ENCODE results near the gene GDF2. TPM values are rescaled to one million over a fixed set of nuclear protein-coding genes. Genes with fewer than 3 reads are reported as not detected.

The GDF2 gene
- total RNA-seq, 2 donors from 2014 or later: not detected

DNA sequence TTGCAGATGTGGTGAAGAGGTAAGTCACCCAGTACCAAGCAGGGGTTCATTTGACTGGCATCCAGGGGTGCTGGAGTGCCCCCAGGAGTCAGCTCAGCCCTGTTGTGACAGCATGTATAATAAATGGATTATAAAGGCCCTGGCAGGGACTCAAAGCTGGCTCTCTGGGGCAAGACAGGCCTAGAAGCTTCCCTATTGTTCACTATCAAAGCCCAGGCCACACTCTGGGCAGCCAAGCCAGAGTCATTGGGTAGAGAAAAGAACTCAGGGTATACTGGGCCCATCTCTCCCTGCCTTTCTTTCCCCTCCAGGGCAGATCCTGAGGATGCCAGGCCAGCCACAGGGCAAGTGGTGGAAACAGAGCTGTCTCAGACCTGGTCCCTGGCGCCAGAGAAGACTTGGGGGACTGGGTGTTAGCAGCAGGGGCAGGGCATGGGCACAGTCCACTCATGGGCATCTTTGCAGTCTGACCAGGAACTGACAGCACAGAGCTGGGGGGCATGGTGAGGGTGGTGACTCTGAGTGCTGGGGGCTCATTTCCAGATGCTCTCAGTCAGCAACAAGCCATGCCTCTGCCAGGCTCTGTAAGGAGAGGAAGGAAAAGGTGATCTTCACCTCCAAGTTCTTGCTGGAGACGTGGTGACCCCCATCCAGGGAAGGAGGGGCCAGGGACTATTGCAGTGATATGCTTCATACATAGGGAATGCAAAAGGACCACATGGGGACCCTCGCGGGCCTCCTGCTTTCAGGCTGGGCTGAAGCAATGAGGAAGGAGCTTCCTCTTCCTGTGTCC, 37.6 kb downstream of the GDF2 start:
- intact Hi-C loops (cut with DNase I): no loop called here

DNA sequence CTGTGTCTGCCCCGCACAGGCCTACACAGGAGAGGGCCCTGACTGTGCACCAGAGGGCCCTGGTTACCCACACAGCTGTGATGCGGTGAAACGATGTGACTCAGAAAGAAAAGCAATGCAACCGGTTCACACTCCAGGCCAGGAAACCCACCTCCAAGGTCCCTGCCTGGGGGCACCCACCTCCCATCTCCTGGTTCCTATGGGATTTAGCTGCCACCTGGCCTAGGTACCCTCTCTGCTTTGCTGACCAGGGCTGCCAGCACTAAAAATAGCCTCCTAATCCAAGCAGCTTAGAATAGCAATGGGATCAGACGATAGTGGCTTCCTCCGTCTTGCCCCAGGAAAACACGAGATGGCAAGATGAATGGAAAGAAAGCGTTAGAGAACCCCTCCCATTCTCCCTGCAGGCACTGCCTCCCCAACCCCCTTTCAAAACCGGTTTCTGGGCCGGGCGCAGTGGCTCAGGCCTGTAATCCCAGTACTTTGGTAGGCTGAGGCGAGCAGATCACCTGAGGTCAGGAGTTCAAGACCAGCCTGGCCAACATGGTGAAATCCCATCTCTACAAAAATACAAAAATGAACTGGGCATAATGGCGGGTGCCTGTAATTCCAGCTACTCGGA, 38.3 kb downstream of the GDF2 start:
- peak; percentile 60 for DNase-seq (ENCODE audit: low spot score)
- intact Hi-C loops (cut with DNase I): no loop called here

More for the DNA sequence above, 37.6 kb downstream of the GDF2 start:
- peak; percentile 45 for DNase-seq (ENCODE audit: low spot score)

DNA sequence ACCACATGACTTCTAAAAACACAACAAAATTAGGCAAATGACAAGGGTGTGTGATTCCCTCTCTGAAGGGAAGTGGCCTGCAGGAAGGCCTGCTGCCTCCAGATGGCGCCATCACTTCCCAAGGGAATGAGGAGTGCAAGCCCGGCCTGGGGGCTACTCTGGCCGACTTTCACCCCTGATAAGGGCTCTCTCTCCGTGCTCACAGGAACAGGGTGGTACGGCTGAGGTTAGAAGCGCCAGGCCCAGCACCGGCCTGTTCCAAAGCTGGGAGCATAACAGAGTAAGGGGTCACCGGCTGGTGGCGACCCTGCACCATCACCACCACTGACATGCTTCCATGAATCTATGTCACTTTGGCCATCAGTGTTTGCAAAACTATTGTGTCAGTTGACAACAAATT, 39.0 kb downstream of the GDF2 start:
- intact Hi-C loops (cut with DNase I): no loop called here
- peak; percentile 80 for DNase-seq (ENCODE audit: low spot score)

DNA sequence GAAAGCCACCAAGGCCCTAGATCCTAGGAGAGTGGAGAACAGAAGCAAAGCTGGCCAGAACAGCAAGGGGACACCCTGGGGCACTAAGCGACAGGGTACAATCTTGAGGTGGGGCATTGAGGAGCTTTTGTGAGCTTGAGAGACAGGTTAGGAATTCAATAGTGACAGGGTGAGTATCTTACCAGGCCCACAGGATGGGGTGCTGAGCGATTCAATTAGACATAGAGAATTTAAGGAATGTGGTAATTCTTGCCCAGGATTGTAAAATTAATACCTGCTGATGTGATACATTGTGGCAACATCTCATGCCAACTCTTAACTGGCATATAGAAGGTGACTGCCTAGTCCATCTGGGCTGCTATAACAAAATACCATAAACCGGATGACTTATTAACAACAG, 39.9 kb downstream of the GDF2 start:
- DNase-seq (ENCODE audit: low spot score): no peak
- intact Hi-C loops (cut with DNase I): no loop called here

DNA sequence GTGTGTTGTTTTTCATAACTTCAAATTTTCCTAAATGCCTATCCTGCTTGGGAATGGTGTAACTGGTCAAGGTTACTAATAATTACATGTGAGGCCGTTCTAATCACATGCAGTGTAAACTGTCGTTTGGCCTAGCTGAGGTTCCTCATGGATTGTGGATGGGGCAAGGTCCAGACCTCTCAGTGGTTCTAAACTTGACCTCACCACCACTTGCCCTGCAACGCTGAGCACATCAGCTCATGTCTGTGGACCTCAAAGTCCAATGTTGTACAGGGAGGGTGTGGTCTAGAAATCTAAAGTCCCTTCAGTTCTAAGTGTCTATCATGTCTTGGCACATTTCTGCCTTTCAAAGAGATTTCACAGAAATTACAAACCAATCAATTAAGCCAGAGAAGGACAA, 41.5 kb downstream of the GDF2 start:
- intact Hi-C loops (cut with DNase I): no loop called here
- DNase-seq (ENCODE audit: low spot score): no peak

DNA sequence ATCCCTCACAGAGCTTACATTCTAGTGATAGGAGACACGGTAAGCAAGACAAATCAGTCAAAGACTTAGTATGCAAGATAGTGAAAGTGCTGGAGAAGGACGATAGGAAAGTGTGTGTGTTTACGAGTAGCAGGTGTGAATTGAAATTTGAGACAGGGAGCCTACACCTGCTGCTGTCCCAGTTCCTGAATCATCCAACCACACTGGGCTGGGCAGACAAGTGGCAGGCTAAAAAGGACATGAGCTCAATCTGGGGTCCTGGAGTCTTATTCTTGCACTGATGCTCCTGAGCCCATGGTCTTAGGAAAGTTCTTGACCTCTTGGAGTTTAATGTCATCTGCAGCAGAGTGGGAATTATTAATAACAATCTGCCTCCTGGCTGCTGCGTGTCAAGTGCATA, 42.1 kb downstream of the GDF2 start:
- intact Hi-C loops (cut with DNase I): no loop called here
- DNase-seq (ENCODE audit: low spot score): peak; percentile 20

DNA sequence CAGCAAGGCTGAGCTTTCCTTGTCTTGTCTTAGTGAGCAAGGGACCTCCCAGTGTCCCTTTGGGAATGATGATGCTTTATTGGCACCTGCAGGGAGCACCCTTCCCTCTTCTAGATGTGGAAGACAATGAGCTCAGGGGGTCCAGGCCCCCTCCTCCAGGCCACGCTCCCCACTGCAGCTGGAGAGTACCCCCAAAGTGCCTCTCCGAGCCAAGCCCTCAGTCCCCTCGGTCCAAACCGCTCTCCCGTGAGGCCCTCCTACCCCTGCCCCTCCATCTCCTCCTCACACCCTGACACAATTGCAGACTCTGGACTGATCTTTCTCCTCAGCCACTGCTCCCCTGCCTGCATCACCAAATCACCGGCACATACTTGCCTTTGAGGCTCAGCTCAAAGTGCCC, 42.7 kb downstream of the GDF2 start:
- DNase-seq (ENCODE audit: low spot score): peak; percentile 38
- intact Hi-C loops (cut with DNase I): no loop called here

DNA sequence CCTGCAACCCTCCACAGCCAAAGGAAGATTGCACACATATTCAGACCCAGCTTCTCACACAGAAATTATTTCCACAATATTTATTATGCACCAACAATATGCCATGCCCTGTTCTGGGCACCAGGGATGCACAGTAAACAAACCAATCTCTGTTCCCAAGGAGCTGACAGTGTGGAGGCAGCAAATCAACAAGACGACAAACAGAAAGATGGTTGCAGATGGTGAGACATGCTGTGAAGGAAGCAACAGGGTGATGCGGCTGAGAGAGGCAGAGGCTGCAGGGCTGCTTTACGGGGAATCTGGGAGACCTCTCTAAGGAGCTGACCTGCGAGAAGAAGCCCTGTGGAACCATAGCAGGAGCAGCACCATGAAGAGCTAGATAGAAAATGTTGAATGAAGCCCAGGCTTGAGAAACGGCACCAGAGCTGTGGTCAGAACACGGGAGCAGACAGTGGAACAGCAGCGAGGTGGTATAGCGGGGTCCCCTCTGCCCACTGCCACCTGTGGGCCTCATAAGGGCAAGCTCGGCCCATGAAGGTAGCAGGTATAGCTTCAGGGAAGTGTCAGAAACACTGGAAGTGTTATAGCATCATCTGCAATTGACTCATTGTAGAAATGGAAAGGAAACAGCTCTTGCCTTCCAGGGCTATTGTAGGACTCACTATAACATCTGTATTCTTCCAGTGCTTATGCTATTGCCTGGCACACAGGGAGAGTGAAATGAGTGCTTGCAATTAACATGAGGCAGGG, 43.4 kb downstream of the GDF2 start:
- DNase-seq (ENCODE audit: low spot score): peak; percentile 41
- intact Hi-C loops (cut with DNase I): no loop called here

DNA sequence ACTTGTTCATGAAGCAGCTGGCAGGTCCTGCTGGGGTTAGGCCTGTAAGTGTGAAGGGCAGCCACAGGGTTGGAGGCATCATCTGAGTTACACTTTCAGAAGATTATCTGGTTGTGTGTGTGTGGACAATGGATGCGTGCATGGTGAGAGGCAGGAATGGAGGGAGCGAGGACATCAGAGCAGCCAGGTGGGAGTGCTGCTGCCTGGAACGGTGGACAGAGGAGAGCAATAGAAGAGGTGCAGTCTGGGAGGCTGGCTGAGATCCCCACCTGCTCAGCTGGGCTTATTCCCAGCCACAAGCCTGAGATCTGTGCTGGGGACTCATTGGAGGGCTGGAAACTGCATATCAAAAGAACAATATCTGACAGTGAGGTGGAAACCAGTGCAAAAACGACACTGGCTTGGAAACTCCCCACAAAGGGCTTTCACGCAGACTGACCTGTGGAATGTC, 44.0 kb downstream of the GDF2 start:
- intact Hi-C loops (cut with DNase I): no loop called here
- DNase-seq (ENCODE audit: low spot score): peak; percentile 24

DNA sequence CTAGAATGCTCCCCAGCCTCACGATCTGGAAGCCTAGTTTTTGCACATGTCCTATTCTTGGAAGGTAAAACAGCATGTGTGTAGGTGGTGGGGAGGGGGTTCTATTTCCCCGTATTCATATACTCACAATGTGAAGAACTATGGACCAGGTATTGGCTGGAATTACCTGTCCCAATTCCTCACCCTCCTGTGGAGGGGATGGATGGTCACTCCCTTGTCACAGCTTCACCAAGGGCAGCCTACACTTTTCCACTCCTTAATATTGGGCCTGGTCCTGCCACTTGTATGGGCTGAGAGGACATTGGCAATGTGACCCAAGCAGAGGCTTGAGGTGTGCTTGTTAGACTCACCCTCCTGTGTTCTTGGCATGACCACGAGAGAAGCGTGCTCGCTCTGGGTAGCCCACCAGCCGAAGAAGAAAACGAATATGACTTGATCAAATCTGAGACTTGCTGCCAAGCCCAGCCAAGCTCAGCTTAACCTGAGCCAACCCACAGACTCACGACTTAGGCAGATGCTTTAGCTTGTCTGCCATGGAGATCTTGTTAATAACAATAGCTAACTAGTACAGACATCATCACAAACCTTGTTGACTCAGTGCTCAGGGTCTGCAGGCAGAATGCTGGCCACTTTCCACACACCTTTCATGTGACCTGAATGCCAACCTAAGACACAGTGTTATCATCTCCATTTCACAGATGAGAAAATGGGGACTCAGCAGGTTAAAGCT, 44.6 kb downstream of the GDF2 start:
- DNase-seq (ENCODE audit: low spot score): peak; percentile 43
- intact Hi-C loops (cut with DNase I): no loop called here

DNA sequence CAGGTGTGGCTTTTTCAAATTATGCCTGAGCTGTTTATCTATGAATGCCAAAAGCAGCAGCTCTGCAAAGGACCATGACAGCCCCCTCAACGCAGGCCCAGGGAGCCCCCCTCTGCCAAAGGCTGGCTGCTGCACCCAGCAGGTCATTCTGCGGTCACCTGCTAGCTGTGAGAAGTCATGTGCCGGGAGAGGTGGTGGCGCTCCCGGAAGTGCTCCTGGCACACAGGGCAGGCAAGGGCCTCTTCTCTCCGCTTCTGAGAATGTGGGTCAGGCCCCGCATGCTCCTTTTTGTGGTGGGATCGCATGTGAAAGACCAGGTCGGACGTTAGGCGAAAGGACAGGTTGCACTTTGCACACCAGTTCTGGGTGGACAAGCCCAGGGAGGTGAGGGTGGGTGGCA, 45.4 kb downstream of the GDF2 start:
- intact Hi-C loops (cut with DNase I): no loop called here
- DNase-seq (ENCODE audit: low spot score): peak; percentile 47

DNA sequence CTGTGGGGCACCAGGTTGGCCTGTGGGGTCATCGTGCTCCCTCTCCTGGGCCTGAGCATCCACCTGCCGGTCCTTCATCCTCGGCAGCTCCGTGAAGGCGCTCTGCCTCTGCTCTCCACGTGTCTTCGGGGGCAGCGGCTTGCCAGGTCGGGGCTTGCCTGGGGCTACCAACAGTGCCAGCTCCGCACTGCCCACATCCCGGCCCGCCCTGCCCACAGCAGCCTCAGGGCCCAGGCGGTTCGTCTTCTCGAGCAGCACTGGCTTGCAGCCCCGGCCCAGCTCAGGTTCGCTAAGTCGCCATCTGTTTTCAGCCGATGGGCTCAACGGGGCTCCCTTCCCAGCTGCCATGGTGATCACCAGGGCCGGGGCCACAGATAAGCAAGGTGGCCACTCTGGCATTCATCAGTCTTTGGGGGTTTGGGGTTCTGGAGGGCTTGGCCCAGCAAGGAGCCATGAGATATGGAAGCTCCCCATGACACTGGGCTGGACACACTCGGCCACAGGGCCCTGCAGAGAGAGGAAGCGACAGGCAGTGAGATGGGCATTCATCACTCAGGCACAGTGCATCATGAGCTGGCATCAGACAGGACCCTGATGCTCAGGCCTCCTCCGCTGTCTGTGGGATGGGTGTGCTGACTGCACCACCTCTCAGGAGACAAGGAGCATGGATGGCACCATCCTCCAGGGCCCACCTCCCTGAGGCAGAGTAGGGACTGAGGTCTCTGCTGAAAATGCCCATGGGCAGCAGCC, 46.4 kb downstream of the GDF2 start:
- intact Hi-C loops (cut with DNase I): no loop called here
- peak; percentile 79 for DNase-seq (ENCODE audit: low spot score)

DNA sequence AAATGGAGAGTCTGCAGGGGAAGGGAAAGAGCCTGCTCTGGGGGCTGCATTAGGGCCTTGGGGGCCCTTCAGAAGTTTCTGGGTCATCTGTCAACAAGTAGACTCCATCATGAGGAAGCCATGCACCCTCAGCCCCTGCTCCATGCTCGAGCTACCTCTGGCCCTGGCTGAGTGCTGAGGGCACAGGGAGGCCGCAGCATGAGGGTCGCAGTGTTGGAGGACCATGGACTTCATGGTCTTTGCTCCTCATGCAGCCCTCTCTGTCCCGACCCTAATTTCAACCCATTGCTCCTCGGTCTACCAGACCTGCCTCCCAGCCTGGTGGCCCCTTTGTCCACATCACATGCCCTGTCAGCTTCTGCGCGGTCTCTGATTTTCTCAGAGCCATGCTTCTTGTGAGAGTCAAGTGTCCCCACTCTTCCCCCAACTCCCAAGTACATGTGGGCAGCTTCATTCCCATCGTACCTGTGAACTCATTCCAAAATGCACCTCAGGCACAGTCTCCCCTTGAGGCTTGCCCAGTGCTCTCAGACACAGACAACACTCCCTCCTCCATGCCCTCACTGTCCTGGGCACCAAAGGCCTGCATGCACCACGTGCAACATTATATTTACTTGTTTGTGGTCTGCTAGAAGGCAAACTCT, 47.1 kb downstream of the GDF2 start:
- peak; percentile 57 for DNase-seq (ENCODE audit: low spot score)
- intact Hi-C loops (cut with DNase I): no loop called here

DNA sequence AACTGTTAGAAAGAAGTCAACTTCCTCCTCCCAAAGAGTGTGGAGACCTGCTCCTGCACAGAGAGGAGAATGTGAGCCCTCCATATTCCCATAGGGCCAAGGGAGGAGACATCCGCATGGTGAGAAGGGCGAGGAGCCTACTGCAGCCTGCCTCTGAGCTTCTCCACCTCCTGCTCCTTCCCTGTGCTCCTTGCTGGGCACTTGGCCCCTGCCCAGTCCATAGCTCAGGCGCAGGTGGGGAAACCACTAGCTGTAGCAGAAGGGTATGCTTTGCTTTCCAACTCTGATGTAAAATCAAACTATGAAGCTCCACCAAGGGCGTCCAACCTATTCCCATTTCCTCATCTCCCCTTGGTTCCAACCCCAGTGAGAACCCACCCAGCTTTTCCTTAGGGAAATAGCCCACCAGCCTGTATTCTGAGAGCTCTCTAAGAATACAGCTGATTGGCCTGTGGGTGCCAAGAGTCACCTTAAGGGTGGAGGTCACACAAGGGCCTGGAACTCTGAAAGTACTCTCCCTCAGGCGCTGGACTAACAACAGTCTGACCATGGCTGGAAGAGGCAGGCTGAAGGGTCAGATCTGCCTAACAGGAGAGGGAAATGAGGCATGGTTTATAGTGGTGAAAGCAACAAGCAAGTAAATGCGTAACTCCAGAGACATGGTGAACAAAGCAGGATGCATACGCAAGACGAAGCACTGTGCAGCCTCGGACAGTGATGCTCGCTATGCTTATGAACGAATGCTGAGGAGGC, 47.9 kb downstream of the GDF2 start:
- intact Hi-C loops (cut with DNase I): no loop called here
- peak; percentile 44 for DNase-seq (ENCODE audit: low spot score)

DNA sequence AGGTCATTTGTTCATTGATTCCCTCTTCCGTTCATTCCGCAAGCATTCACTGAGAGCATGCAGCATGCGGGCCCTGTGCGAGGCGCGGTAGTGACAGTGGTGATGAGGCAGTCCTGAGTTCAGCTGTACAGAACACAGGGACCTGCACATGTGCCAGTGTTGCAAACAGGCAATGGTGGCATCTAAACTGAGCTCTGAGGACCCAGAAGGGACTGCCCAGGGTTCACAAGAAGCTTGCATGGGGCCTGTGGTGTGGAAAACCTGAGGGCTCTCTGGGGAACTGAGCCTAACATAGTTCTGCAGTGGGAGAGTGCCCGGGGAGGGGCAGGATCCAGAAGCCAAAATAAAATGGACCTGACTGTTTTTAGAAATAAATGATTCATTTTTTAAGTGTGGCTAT, 48.6 kb downstream of the GDF2 start:
- peak; percentile 48 for DNase-seq (ENCODE audit: low spot score)
- intact Hi-C loops (cut with DNase I): no loop called here

DNA sequence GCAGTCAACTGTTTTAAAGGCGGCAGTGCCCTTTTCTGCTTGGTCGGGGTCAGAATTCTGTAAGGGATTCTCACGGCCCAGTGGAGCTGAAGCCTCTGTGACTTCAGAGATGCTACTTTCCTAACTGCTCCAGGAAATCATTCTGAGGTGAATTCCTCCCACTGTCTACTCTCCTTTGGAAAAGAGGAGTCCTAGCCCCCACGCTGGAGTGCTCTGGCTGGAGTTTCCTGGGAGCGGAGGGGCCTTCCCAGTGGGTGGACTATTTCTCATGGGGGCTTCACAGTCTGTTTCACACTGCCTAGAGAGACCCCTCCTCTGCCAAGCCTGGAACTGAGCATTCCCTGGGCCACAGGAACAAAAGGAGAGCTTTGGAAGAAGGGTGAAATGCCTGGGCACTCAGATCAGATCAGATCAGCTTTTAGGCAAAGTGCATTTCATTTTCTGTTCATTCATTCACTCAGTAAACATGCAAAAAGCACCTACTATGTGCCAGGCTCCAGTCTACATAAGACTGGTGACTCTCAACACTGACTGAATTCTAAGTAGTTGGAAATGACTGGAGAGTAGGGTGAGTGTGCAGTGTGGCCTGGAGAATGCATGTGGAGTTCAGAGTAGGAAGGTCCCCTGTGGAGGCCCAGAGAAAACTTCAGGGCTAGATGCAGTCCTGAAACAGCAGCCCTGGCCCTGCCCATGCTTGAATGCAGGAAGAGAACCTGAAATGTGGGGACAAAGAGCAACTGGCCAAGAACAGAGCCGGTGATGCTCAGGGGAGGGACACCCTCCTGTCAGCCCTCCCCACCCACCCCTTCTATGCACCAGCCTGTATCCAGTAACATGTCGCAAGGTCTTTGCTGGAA, 49.6 kb downstream of the GDF2 start:
- peak; percentile 16 for DNase-seq (ENCODE audit: low spot score)
- intact Hi-C loops (cut with DNase I): no loop called here

DNA sequence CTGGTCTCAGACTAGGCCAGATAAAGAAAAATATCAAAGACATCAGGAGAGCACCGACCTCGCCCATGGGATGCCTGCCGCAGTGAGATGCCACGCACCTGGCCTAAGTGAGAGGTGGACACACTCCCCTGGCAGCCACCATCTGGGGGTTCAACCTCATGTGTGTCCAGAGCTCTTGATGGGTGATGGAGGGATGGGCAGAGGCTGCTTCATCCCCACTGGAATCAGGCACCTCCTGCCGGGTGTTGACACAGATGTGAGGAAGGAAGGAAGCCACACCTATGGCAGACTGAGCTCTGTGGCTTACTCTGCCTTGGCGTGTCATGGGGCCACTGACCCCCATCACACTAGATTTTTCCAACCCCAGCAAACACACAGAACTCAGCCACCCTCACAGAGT, 50.5 kb downstream of the GDF2 start:
- DNase-seq (ENCODE audit: low spot score): peak; percentile 73
- intact Hi-C loops (cut with DNase I): no loop called here

All from posterior vena cava (tissue), 2 donors.